GM21526 (cell line): ENCODE measurements around the gene LIN7B.
"Not testable (repeated sequence)": the region's sequence is repeated elsewhere in the genome, so short reads cannot be mapped to it uniquely, and the experiment has no call there.

Experiments used
- ATAC-seq: cut with Tn5 transposase; IDR thresholded peaks from one replicate; pipeline ENCODE4 v1.9.1; 2021; ENCODE audit warnings: moderate library complexity; ENCODE audit not compliant: unreplicated experiment, low FRiP score

The LIN7B gene

GRCh38 chr19:49113762-49114629 is at the start of gene LIN7B:
Gene LIN7B (plus strand): TSS chr19:49114370. CDS start chr19:49114405, 35 bp downstream.
- peak; percentile 47 for ATAC-seq

GRCh38 chr19:49064768-49065611 is 49.2 kb upstream of the LIN7B start, which contains the start of gene NTF4:
Gene NTF4 (minus strand): TSS chr19:49064818. CDS start chr19:49061997, 2,821 bp downstream.
- ATAC-seq: no peak

GRCh38 chr19:49065905-49066512 is 48.2 kb upstream of the LIN7B start:
- no peak for ATAC-seq

- no peak for ATAC-seq
Observed at GRCh38 chr19:49067554-49067953, 46.6 kb upstream of the LIN7B start.

- no peak for ATAC-seq
Observed at GRCh38 chr19:49069026-49069425, 45.1 kb upstream of the LIN7B start.

GRCh38 chr19:49070416-49070815 is 43.8 kb upstream of the LIN7B start:
- no peak for ATAC-seq

GRCh38 chr19:49071860-49072547 is 42.2 kb upstream of the LIN7B start:
- ATAC-seq: no peak

GRCh38 chr19:49073514-49074378 is 40.4 kb upstream of the LIN7B start:
- no peak for ATAC-seq

GRCh38 chr19:49074869-49075268 is 39.3 kb upstream of the LIN7B start:
- ATAC-seq: not testable (repeated sequence)

- no peak for ATAC-seq
Observed at GRCh38 chr19:49080392-49080791, 33.8 kb upstream of the LIN7B start.

GRCh38 chr19:49081273-49081672 is 32.9 kb upstream of the LIN7B start:
- ATAC-seq: no peak

GRCh38 chr19:49084206-49085019 is 29.8 kb upstream of the LIN7B start:
- no peak for ATAC-seq

- no peak for ATAC-seq
Observed at GRCh38 chr19:49085020-49085867, 28.9 kb upstream of the LIN7B start, which contains the start of gene SNRNP70. Gene SNRNP70 (plus strand): TSS chr19:49085451. CDS start chr19:49086415, 964 bp downstream.

- ATAC-seq: no peak
Observed at GRCh38 chr19:49085868-49086232, 28.3 kb upstream of the LIN7B start.

- ATAC-seq: no peak
Observed at GRCh38 chr19:49086296-49086695, 27.9 kb upstream of the LIN7B start.

- ATAC-seq: no peak
Observed at GRCh38 chr19:49091391-49092038, 22.7 kb upstream of the LIN7B start.

- no peak for ATAC-seq
Observed at GRCh38 chr19:49092686-49093085, 21.5 kb upstream of the LIN7B start.
